HG03521 (cell line): ENCODE results near the gene VAV2.
"Not testable (repeated sequence)": the region's sequence is repeated elsewhere in the genome, so short reads cannot be mapped to it uniquely, and the experiment has no call there.

ENCODE experiments used
- ATAC-seq: cut with Tn5 transposase; IDR thresholded peaks from one replicate; pipeline ENCODE4 v1.9.1; 2021; ENCODE audit warnings: mild to moderate bottlenecking, moderate library complexity; ENCODE audit not compliant: unreplicated experiment

VAV2 gene

DNA sequence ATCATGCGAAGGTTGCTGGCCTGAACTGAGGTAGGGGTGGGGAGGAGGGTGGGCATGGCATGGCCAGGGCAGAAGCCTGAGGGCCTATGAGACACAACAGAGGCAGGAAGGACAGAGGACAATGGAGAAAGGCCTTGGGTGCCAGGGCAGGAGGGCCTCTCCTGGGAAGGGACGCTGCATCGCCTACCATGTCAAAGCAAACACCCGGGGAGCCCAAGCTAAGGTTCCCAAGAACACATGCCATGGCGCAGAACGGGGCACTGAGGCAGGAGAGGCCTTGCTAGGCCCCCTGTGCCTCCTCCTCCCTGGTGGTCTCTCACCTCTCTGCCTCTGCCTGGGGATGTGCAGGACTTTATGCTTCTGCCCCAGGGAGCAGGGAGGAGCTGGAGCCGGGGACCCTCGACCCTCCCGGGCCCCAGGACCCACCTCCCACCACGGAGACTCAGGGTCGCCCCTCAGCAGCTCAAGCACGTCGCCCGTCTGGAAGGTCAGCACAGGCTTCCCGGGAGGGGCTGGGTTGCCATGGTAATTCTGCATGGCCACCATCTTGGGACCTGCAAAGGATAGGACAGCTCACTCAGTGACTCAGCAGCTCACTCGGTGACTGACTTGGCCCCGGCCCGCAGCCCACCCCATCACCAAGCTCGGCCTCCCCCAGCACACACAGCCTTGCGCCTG is 213.6 kb downstream of the VAV2 start:
- ATAC-seq: no peak

GRCh38 chr9:133777871-133778270 is 214.3 kb downstream of the VAV2 start:
- ATAC-seq: no peak

GRCh38 chr9:133777068-133777791 is 214.9 kb downstream of the VAV2 start:
- no peak for ATAC-seq

DNA sequence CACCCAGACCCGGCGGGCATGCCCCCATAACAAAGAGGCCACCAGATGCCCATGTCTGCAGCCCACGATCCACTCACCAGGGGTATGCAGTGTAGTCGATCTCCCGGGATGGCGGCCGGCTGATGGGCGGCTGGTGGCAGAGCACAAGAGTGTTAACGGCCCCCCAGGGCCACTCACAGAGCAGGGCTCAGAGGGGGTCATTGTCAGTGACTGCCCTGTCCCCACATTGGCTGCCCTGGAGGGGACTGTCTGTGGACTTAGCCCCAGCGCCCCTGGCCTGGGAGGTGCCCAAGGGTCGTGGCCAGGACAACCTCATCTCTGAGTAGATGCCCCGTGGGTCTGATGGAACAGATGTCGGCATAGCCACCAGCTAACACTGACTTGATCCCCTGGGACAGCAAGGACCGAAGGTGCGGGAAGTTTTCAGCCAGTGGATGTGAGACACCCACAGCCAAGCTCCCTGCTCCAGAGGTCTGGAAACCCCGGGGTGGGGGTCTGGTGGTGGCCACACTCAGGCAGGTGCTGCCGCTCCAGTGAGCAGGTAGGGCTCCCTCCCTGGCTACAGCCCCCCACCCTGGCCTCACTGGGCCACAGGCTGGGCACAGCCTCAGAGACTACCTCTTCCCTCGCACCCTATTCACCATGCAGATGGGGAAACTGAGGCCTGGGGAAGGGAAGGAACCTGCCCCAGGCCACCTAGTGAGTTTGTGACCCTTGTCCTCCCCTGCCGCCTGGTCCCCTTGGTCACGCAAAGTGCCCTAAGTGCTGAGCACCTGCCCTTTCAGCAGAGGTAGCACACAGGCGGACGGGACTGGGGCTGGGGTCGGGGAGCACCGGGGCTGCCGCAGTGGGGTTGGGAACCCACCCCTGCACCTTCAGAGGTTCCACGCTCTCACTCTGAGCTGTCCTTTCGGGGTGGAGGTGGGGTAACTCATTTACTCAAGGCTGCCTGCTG is 215.9 kb downstream of the VAV2 start:
- no peak for ATAC-seq

DNA sequence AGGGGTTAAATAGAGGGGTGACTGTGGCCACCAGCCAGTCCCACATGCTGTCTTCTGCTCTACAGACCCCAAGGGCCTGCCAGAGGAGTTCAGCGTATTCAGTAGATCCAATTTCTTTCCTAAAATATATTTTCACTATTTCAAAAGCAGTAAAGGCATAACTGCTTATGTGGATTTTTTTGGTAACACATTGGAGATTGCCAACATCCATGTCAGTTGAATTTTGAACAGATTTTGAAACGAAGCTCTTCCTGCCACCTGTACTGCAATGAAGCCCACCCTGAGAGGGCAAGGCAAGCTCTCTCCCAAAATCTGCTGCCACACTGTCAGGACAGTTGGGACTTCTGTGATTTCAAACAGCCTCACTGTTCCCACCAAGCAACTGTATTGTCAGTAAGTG is 216.8 kb downstream of the VAV2 start:
- ATAC-seq: no peak

- no peak for ATAC-seq
Observed at GRCh38 chr9:133774799-133775198, 217.3 kb downstream of the VAV2 start.

- ATAC-seq: no peak
Observed at GRCh38 chr9:133773889-133774655, 218.1 kb downstream of the VAV2 start.

DNA sequence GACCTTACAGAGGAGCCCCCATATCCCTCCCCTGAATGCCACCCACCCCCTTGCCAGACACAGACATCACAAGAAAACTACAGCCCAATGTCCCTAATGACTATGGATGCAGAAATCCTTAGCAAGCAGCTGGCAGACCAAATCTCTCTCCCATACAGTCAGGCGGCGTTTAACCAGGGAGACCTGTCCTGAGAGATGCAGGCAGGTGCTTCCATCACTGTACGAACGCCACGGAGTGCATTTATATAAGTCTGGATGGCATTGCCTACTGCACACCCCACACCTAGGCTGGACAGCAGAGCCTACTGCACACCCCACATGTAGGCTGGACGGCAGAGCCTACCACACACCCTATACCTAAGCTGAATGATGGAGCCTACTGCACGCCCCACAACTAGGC is 219.5 kb downstream of the VAV2 start:
- no peak for ATAC-seq

DNA sequence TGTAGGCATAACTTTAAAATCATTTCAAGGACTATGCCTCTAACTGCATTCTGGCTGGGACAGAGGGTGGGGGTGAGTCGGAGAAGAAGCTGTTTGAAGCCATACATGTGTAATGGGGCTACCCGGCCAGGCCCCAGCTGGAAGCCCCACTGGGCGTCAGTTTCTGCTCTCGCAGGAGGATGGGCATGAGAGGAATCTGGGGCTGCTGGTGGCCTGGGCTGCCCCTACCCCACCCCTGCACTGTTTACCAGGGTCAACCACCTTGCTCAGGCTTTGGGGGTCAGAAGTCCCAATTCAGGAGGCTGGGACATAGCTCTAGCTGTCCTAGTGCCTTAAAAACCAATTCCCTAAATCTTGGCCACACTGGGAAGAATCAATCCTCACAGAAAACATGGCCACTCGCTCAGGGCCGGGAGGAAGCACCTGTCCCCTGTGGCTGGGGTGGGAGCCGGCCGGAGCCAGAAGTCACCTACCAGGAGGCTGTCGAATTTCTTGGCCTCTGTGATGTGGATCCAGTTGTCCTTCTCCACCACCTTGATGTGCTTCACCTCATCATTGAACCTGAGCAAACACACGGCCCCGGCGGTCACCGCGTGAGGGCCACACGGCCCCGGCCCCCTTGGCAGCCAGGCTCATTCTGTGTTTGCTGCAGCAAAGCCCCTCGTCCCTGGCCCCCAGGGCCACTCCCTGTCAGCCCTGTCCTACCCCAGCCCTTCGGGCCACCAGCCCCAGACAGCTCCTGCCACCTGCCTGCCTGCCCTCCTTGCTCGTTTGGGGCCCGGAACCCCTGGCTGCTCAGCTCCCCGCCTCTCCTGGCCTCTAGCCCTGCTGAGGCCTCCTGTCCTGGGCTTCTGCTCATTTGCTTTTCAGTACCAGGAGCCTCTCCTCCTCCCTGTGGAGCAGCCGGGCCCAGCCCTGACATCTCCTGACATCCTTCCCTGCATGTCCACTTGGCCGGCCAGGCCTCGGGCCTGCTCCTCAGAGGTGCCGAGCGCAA is 220.3 kb downstream of the VAV2 start:
- no peak for ATAC-seq

- ATAC-seq: no peak
Observed at GRCh38 chr9:133770076-133770777, 221.9 kb downstream of the VAV2 start.

GRCh38 chr9:133769511-133770075 is 222.5 kb downstream of the VAV2 start:
- ATAC-seq: no peak

DNA sequence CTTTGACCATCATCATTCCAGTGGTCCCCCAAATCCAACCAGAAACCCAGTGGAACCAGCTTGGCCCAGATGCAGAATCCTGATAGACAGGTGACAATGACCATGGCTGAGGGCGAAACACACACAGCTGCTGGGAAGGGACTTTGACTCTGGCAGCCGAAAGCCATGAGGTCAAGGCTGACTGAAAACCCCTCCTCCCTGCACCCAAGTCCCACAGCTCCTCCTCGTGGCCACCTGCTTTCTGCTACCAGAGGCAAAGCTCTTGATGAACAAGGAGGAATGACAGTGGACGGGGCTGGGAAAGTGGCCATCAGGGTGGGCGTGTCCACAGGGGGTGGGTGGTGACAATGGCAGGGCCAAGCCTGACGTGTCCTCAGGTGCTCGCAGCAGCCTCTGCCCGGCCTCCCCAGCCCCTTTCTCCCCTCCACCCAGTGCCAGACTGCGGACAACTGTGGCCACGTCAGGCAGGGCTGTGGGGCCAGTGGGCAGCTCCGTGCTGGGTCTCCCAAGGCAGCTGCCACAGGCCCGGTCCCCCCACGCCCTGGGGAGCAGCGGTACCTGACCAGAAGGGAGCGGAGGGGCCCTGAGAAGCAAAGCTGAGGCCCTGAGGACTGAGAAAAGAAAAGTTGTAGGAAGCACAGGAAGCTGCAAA is 223.1 kb downstream of the VAV2 start:
- no peak for ATAC-seq

GRCh38 chr9:133768371-133768858 is 223.7 kb downstream of the VAV2 start:
- ATAC-seq: no peak

DNA sequence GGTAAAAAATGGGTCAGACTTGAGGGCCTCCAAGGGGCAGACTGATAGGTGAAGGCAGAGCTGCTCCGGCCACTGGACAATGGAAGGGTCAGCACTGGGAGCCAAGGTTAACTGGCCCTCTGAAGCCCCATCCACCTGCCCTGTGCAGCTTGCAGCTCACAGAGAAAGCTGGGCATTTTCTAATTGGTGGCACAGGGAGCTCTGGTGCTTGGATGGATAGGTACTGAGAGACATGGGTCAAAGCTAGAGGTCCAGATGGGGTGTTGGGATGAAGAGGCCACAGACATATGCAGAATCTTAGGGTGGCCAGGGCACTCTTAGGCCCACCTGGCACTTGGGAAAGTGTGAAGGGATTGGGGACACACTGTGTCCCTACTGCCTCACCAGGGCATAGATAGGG is 224.5 kb downstream of the VAV2 start:
- no peak for ATAC-seq

DNA sequence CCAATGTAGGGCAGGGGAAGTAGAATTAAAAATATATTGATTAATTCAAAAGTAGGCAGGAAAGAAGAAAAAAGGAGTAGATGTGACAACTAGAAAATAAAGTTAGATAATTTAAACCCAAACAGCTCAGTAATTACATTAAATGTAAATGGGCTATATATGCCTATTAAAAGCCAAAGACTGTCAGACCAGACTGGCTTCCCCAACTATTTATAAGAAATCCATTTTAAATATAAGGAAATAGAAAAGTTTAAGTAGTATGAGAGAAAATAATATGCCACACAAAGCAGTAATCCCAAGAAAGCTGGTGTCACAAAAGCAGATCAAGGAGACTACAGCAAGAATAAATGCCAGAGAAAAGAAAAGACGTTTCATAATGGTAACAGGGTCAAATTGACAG is 225.1 kb downstream of the VAV2 start:
- no peak for ATAC-seq

DNA sequence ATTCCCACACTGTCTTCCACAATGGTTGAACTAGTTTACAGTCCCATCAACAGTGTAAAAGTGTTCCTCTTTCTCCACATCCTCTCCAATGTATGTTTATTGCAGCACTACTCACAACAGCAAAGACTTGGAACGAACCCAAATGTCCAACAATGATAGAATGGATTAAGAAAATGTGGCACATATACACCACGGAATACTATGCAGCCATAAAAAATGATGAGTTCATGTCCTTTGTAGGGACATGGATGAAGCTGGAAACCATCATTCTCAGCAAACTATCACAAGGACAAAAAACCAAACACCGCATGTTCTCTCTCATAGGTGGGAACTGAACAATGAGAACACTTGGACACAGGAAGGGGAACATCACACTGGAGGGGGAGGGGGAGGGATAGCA is 225.9 kb downstream of the VAV2 start:
- ATAC-seq: not testable (repeated sequence)

DNA sequence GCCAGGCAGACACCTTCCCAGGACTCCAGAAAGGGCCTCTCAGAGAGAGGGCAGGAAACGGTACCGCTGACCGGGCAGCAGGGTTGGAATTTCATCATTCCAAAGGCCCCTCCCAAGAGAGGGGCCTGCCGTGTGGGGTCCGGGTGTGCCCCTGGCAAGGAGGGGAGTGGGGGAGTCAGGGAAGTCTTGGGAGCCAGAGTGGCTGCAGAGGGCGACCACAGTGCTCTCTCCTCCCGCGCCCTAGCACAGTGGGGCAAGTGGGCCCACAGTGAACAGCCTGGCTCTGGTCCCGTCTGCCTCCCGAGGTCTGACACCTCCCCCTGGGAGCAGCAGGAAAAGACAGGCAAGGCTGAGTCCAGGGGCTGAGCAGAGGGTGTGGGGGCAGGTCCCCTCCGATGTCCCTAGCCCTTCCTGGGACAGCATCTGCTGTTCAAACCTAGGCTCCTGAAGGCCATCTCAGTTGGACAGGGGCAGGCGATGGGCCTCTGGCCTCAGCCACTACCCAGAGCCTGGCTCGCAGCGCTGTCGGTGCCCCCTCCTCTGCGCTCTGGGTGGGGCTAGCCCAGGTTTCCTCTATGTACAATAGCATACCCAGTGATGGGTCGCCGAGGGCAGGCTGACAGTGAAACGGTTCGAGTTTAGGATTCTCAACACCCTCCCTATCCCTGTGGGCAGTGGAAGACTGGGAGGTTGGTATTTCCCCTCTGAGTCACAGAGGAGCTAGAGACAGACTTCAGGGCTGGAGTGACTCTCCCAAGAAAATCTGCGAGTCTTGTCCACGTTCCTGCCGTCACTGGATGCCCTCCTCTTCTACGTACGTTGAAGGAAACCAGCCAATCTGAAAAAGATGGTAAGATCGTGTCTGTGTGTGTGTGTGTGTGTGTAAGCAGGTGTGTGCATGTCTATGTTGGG is 228.6 kb downstream of the VAV2 start:
- no peak for ATAC-seq
